Measurements from ENCODE around the gene SSC5D. TPM values are rescaled to one million over a fixed set of nuclear protein-coding genes. Genes with fewer than 3 reads are reported as not detected.

SSC5D gene
- total RNA-seq, 1 donor from 2014 or later, result 0.33 TPM

GRCh38 chr19:55553217-55554182 lies 65.3 kb downstream of the SSC5D start:
- no peak for DNase-seq (ENCODE audit: low read depth)

DNA sequence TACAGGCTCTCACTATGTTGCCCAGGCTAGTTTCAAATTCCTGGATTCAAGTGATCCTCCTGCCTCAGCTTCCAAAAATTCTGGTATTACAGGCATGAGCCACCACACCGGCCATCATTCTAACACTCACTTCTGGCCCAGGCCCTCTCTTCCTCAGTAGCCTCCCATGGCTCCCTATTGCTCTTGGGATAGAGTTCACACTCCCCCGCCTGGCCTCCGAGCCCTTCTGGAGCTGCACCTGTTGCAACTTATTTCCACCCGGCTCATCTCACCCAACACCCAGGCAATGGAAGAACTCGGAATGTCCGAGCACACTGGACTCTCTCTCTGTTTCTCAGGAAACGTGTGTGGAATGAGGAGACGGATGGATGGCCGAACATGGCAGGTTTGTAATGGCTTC lies 66.1 kb downstream of the SSC5D start:
- Histone ChIP-seq H3K27me3 (ENCODE audit: control insufficient read depth, insufficient read depth, low read length) (no peaks in the 10 kb centered on the region), H3K4me3 (ENCODE audit: low read depth, low read length) (no peak overlapping the region), H3K36me3 (ENCODE audit: control insufficient read depth, insufficient read depth, low read length) (no peaks in the 10 kb centered on the region)
- DNase-seq (ENCODE audit: low read depth), result no peak
- TF ChIP-seq CTCF (IDR thresholded peaks at IDR 0.05; ENCODE audit: insufficient read depth, low read length, poor library complexity, severe bottlenecking), result no peak

More at GRCh38 chr19:55553217-55554182, 65.3 kb downstream of the SSC5D start:
- TF ChIP-seq CTCF (IDR thresholded peaks at IDR 0.05; ENCODE audit: insufficient read depth, low read length, poor library complexity, severe bottlenecking), result no peak
- H3K27me3 ChIP-seq (ENCODE audit: control insufficient read depth, insufficient read depth, low read length), result no peaks in the 10 kb centered on the region
- H3K4me3 ChIP-seq (ENCODE audit: low read depth, low read length), result no peak overlapping the region
- H3K36me3 ChIP-seq (ENCODE audit: control insufficient read depth, insufficient read depth, low read length), result no peaks in the 10 kb centered on the region

GRCh38 chr19:55554741-55555152 lies 66.5 kb downstream of the SSC5D start:
- TF ChIP-seq CTCF (IDR thresholded peaks at IDR 0.05; ENCODE audit: insufficient read depth, low read length, poor library complexity, severe bottlenecking), result no peak
- H3K27me3 ChIP-seq (ENCODE audit: control insufficient read depth, insufficient read depth, low read length), result no peaks in the 10 kb centered on the region
- no peaks in the 10 kb centered on the region for H3K36me3 ChIP-seq (ENCODE audit: control insufficient read depth, insufficient read depth, low read length)
- no peak overlapping the region for H3K4me3 ChIP-seq (ENCODE audit: low read depth, low read length)
- DNase-seq (ENCODE audit: low read depth), result no peak

GRCh38 chr19:55559684-55560083 lies 71.4 kb downstream of the SSC5D start:
- no peak for TF ChIP-seq CTCF (IDR thresholded peaks at IDR 0.05; ENCODE audit: insufficient read depth, low read length, poor library complexity, severe bottlenecking)
- DNase-seq (ENCODE audit: low read depth), result no peak
- Histone ChIP-seq H3K36me3 (ENCODE audit: control insufficient read depth, insufficient read depth, low read length) (no peaks in the 10 kb centered on the region), H3K27me3 (ENCODE audit: control insufficient read depth, insufficient read depth, low read length) (peaks cover 4% of the 10 kb centered on the region), H3K4me3 (ENCODE audit: low read depth, low read length) (no peak overlapping the region)

DNA sequence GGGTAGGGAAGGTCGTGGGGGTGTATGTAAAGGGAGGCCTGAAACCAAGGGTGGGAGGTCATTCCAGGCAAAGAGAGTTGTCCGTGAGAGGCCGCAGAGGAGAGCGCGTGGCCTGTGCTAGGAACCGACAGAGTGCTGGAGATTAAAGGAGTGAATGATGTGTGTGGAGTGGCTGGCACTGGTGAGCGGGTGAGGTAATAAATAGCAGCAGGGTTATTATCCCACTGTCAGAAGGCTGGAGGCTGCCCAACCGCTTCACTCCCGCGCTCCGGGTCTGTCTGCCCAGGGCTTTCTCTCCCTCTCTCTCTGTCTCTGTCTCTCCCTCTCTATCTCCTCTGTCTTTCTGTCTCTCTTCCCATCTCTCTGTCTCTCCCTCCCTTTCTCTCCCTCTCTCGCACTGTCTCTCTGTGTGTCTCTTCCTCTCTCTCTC lies 75.0 kb downstream of the SSC5D start:
- Histone ChIP-seq H3K36me3 (ENCODE audit: control insufficient read depth, insufficient read depth, low read length) (no peaks in the 10 kb centered on the region), H3K4me3 (ENCODE audit: low read depth, low read length) (no peak overlapping the region), H3K27me3 (ENCODE audit: control insufficient read depth, insufficient read depth, low read length) (peaks cover 8% of the 10 kb centered on the region)
- TF ChIP-seq CTCF (IDR thresholded peaks at IDR 0.05; ENCODE audit: insufficient read depth, low read length, poor library complexity, severe bottlenecking), result no peak
- no peak for DNase-seq (ENCODE audit: low read depth)

Measured in kidney epithelial cell (primary cell).